Measurements from ENCODE around the gene CCDC179. TPM values are rescaled to one million over a fixed set of nuclear protein-coding genes. Genes with fewer than 3 reads are reported as not detected.

The CCDC179 gene
- total RNA-seq (not detected), polyA plus RNA-seq (not detected)

GRCh38 chr11:22860241-22860640 is at the start of gene CCDC179:
Gene CCDC179, minus strand, starts transcription at chr11:22860474. Its CDS starts 53 bp downstream, at chr11:22860421.
- Histone ChIP-seq H3K27ac (ENCODE audit: low read depth) (no peak within 1 kb of the TSS), H3K4me1 (ENCODE audit: insufficient read depth) (no peaks in the 10 kb centered on the region), H3K4me3 (ENCODE audit: low read depth, low read length) (no peak within 1 kb of the TSS), H3K36me3 (ENCODE audit: insufficient read depth) (no peaks in the 10 kb centered on the region)
- no peak for DNase-seq (ENCODE audit: extremely low spot score)
- WGBS = 96% methylated on average over 4 of the region's 4 CpGs

- Histone ChIP-seq H3K36me3 (ENCODE audit: insufficient read depth) (no peaks in the 10 kb centered on the region), H3K4me1 (ENCODE audit: insufficient read depth) (no peaks in the 10 kb centered on the region), H3K4me3 (ENCODE audit: low read depth, low read length) (no peak overlapping the region), H3K27ac (ENCODE audit: low read depth) (no peak overlapping the region)
- WGBS = 90% methylated on average over 1 of the region's 1 CpG
- no peak for DNase-seq (ENCODE audit: extremely low spot score)
Observed at GRCh38 chr11:22903782-22904181, 43.5 kb upstream of the CCDC179 start.

- no peak overlapping the region for H3K4me3 ChIP-seq (ENCODE audit: low read depth, low read length)
- H3K4me1 ChIP-seq (ENCODE audit: insufficient read depth) = no peaks in the 10 kb centered on the region
- no peak for DNase-seq (ENCODE audit: extremely low spot score)
- 57% methylated on average over 4 of the region's 4 CpGs for WGBS
- H3K36me3 ChIP-seq (ENCODE audit: insufficient read depth) = no peaks in the 10 kb centered on the region
- no peak overlapping the region for H3K27ac ChIP-seq (ENCODE audit: low read depth)
Observed at GRCh38 chr11:22901603-22902002, 41.3 kb upstream of the CCDC179 start.

GRCh38 chr11:22900764-22901486 is 40.7 kb upstream of the CCDC179 start:
- H3K27ac ChIP-seq (ENCODE audit: low read depth) = no peak overlapping the region
- no peaks in the 10 kb centered on the region for H3K4me1 ChIP-seq (ENCODE audit: insufficient read depth)
- H3K36me3 ChIP-seq (ENCODE audit: insufficient read depth) = no peaks in the 10 kb centered on the region
- DNase-seq (ENCODE audit: extremely low spot score) = no peak
- H3K4me3 ChIP-seq (ENCODE audit: low read depth, low read length) = no peak overlapping the region

- no peak for DNase-seq (ENCODE audit: extremely low spot score)
- no peaks in the 10 kb centered on the region for H3K4me1 ChIP-seq (ENCODE audit: insufficient read depth)
- no peak overlapping the region for H3K27ac ChIP-seq (ENCODE audit: low read depth)
- 79% methylated on average over 5 of the region's 5 CpGs for WGBS
- no peaks in the 10 kb centered on the region for H3K36me3 ChIP-seq (ENCODE audit: insufficient read depth)
- H3K4me3 ChIP-seq (ENCODE audit: low read depth, low read length) = no peak overlapping the region
Observed at GRCh38 chr11:22898036-22898435, 37.8 kb upstream of the CCDC179 start.

- no peak for DNase-seq (ENCODE audit: extremely low spot score)
- Histone ChIP-seq H3K36me3 (ENCODE audit: insufficient read depth) (no peaks in the 10 kb centered on the region), H3K4me3 (ENCODE audit: low read depth, low read length) (no peak overlapping the region), H3K4me1 (ENCODE audit: insufficient read depth) (no peaks in the 10 kb centered on the region), H3K27ac (ENCODE audit: low read depth) (no peak overlapping the region)
- 81% methylated on average over 2 of the region's 2 CpGs for WGBS
Observed at GRCh38 chr11:22890227-22890626, 30.0 kb upstream of the CCDC179 start.

- H3K4me1 ChIP-seq (ENCODE audit: insufficient read depth) = no peaks in the 10 kb centered on the region
- WGBS = 44% methylated on average over 1 of the region's 1 CpG
- H3K27ac ChIP-seq (ENCODE audit: low read depth) = no peak overlapping the region
- H3K36me3 ChIP-seq (ENCODE audit: insufficient read depth) = no peaks in the 10 kb centered on the region
- no peak for DNase-seq (ENCODE audit: extremely low spot score)
- H3K4me3 ChIP-seq (ENCODE audit: low read depth, low read length) = no peak overlapping the region
Observed at GRCh38 chr11:22884217-22884616, 23.9 kb upstream of the CCDC179 start.

GRCh38 chr11:22879630-22880029 is 19.4 kb upstream of the CCDC179 start:
- Histone ChIP-seq H3K36me3 (ENCODE audit: insufficient read depth) (no peaks in the 10 kb centered on the region), H3K4me1 (ENCODE audit: insufficient read depth) (no peaks in the 10 kb centered on the region), H3K4me3 (ENCODE audit: low read depth, low read length) (no peak overlapping the region), H3K27ac (ENCODE audit: low read depth) (no peak overlapping the region)
- 36% methylated on average over 2 of the region's 2 CpGs for whole genome bisulfite sequencing
- no peak for DNase-seq (ENCODE audit: extremely low spot score)

GRCh38 chr11:22878604-22879003 is 18.3 kb upstream of the CCDC179 start:
- no peak overlapping the region for H3K4me3 ChIP-seq (ENCODE audit: low read depth, low read length)
- DNase-seq (ENCODE audit: extremely low spot score) = no peak
- no peak overlapping the region for H3K27ac ChIP-seq (ENCODE audit: low read depth)
- H3K4me1 ChIP-seq (ENCODE audit: insufficient read depth) = no peaks in the 10 kb centered on the region
- H3K36me3 ChIP-seq (ENCODE audit: insufficient read depth) = no peaks in the 10 kb centered on the region

GRCh38 chr11:22878039-22878438 is 17.8 kb upstream of the CCDC179 start:
- no peaks in the 10 kb centered on the region for H3K4me1 ChIP-seq (ENCODE audit: insufficient read depth)
- H3K4me3 ChIP-seq (ENCODE audit: low read depth, low read length) = no peak overlapping the region
- no peaks in the 10 kb centered on the region for H3K36me3 ChIP-seq (ENCODE audit: insufficient read depth)
- DNase-seq (ENCODE audit: extremely low spot score) = no peak
- no peak overlapping the region for H3K27ac ChIP-seq (ENCODE audit: low read depth)

- no peaks in the 10 kb centered on the region for H3K4me1 ChIP-seq (ENCODE audit: insufficient read depth)
- H3K36me3 ChIP-seq (ENCODE audit: insufficient read depth) = no peaks in the 10 kb centered on the region
- DNase-seq (ENCODE audit: extremely low spot score) = peak; percentile 78
- no peak overlapping the region for H3K4me3 ChIP-seq (ENCODE audit: low read depth, low read length)
- H3K27ac ChIP-seq (ENCODE audit: low read depth) = no peak overlapping the region
- 10% methylated on average over 2 of the region's 2 CpGs for WGBS
Observed at GRCh38 chr11:22875869-22876473, 15.7 kb upstream of the CCDC179 start.

- no peak overlapping the region for H3K4me3 ChIP-seq (ENCODE audit: low read depth, low read length)
- H3K27ac ChIP-seq (ENCODE audit: low read depth) = no peak overlapping the region
- H3K36me3 ChIP-seq (ENCODE audit: insufficient read depth) = no peaks in the 10 kb centered on the region
- H3K4me1 ChIP-seq (ENCODE audit: insufficient read depth) = no peaks in the 10 kb centered on the region
- no peak for DNase-seq (ENCODE audit: extremely low spot score)
- 85% methylated on average over 3 of the region's 3 CpGs for WGBS
Observed at GRCh38 chr11:22869325-22869724, 9.1 kb upstream of the CCDC179 start.

GRCh38 chr11:22859756-22860155 is 518 bp downstream of the CCDC179 start:
- Histone ChIP-seq H3K36me3 (ENCODE audit: insufficient read depth) (no peaks in the 10 kb centered on the region), H3K27ac (ENCODE audit: low read depth) (no peak overlapping the region), H3K4me3 (ENCODE audit: low read depth, low read length) (no peak overlapping the region), H3K4me1 (ENCODE audit: insufficient read depth) (no peaks in the 10 kb centered on the region)
- no peak for DNase-seq (ENCODE audit: extremely low spot score)
- WGBS = 83% methylated on average over 6 of the region's 6 CpGs

- Histone ChIP-seq H3K27ac (ENCODE audit: low read depth) (no peak overlapping the region), H3K4me1 (ENCODE audit: insufficient read depth) (no peaks in the 10 kb centered on the region), H3K4me3 (ENCODE audit: low read depth, low read length) (no peak overlapping the region), H3K36me3 (ENCODE audit: insufficient read depth) (no peaks in the 10 kb centered on the region)
- DNase-seq (ENCODE audit: extremely low spot score) = no peak
Observed at GRCh38 chr11:22851477-22851876, 8.8 kb downstream of the CCDC179 start.

All from urinary bladder (tissue), 4 donors.